ENCODE measurements around the gene C20orf141.
"Not testable (repeated sequence)": the region's sequence is repeated elsewhere in the genome, so short reads cannot be mapped to it uniquely, and the experiment has no call there.

Gene C20orf141, protein sequence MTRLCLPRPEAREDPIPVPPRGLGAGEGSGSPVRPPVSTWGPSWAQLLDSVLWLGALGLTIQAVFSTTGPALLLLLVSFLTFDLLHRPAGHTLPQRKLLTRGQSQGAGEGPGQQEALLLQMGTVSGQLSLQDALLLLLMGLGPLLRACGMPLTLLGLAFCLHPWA

DNA sequence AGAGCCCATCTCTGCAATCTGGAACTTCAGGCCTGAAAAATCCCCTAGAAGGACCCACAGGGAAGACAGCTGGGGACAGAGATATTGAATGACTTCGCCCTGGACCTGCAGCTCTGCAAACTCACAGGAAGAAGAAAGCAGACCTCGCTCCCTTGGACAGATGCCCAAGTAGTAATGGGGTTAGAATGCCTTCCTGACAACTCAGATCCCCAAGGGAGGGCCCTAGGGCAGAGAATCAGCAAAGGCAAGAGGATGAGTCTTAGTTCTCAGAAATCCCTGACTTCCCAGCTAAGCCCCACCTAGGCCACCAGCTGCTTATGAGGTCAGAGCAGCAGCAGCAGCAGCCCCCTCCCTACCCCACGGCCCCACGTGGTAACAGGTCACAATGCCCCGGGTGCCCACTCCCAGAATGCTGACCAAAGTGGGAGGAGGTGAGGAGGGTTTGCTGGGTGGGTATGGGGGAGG, at the start of gene C20orf141:
C20orf141 (plus strand) TSS at position 401 of the 465 bp plus-strand sequence. CDS start 198 bp downstream, outside the sequence.
- in situ Hi-C loops (cut with MboI; ENCODE audit: low sequenced_read_pairs), result no loop called here

DNA sequence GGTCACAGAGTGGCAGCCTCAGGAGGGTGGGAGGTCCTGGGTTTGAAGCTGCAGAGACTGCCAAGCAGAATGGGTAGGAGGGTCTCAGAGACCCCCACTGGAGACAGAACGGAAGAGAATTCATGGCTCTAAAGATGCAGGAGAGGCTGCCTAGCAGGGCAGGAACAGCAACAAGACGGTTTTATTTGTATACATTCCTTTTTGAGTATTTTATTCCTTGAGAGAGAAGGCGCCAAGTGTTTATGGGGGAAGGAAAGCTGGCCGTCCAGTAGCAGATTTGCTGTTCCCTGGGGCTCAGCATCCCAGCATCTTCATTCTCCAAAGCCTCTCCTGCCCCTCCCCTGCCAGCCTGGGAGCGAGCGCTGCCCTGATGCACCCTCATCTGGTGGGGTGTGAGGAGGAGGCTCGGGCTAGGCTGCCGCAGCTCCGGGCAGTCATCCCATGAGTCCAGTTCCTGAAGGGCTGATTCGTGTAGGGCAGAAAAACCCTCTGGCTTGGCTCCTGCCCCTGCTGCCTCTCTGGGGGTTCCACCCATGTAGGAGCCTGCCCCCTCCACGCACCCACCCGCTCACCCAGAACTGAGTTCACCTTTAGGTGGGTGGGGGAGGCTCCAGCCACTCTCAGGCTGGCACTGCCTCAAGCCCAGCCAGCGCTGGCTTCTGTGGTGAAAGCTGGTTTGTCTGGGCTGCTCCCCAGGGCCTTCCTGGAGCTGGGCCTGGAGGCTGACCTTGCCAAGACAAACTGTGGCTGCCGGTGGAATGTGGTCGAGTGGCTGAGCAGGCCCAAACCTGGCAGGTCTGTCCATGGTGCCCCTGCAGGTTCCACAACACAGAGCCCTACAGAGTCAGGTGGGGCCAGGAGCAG, 46.8 kb upstream of the C20orf141 start:
- in situ Hi-C loops (cut with MboI; ENCODE audit: low sequenced_read_pairs), result no loop called here

DNA sequence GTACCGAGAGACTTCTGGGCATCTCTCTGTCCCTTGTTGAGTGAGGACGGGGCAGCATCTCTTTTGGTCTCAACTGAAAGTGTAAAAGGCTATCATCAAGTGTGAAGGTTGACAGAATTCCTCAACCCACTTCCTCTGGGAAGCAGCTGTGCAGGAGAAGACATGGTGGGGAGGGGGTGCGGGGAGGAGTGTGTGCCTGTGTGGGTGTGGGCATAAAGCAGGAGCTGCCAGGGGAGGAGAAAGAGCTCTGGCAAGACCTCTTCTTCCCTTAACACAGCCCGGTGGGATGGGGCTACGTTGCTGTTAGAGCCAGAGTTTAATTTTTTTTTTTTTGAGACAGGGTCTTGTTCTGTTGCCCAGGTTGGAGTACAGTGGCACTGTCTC, 46.2 kb upstream of the C20orf141 start:
- in situ Hi-C loops (cut with MboI; ENCODE audit: low sequenced_read_pairs), result no loop called here

DNA sequence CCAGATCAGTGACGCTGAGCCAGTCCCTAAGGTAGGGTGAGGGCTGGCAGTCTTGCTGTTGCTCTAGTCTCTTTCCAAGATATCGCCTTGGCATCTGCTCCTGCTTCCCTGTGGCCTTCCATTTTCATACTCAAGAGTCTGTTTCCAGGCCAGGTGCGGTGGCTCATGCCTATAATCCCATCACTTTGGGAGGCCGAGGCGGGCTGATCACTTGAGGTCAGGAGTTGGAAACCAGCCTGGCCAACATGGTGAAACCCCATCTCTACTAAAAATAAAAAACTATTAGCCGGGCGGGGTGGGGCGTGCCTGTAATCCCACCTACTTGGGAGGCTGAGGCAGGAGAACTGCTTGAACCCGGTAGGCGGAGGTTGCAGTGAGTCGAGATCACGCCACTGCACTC, 44.7 kb upstream of the C20orf141 start:
- in situ Hi-C loops (cut with MboI; ENCODE audit: low sequenced_read_pairs), result not testable (repeated sequence)

DNA sequence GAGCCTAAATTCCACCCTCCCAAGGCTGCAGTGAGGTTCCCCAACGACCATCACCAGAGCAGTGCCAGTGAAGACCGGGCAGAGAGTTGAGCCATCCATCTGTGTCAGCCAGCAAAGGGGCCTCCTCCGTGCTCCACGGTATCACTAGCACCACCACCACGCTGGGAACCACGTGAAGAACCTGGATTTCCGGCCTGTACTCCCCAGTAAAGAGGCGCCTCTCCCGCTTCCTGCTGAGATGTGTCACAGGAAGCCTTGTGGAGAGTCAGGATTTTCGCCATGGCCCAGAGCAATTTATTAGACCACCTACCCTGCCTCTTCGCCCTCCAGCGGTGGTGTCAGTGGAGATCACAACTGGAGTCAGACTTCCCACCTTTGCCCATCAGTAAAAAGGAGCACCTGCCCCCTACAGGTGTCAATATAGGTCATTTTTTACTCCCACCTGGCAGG, 43.1 kb upstream of the C20orf141 start:
- in situ Hi-C loops (cut with MboI; ENCODE audit: low sequenced_read_pairs), result no loop called here

DNA sequence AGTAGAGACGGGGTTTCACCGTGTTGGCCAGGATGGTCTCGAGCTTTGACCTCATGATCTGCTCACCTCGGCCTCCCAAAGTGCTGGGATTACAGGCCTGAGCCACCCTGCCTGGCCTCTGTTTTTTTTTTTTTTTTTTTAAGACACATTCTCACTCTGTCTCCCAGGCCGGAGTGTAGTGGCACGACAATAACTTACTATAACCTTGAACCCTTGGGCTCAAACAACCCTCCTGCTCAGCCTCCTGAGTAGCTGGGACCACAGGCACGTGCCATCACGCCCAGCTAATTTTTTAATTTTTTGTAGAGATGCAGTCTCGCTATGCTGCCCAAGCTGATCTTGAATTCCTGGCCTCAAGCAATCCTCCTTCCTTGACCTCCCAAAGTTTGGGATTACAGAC, 41.0 kb upstream of the C20orf141 start:
- in situ Hi-C loops (cut with MboI; ENCODE audit: low sequenced_read_pairs), result no loop called here

DNA sequence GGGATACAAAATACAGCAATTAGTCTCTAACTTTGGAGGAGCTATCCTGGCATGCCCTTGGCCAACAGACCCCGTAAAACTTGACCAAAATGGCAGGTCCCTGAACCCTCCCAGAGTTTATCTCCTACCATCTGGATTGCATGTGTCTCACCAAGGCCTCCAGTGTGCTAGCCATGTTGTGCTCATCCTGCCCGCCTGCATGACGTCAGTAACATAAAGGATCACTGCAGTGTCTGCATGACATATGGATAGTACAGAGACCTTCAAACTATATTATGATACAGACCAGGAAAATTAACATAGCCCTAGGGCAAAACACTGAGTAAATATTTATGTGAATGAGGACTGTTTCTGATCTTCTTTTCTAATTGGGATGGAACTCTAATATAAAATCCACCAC, 39.6 kb upstream of the C20orf141 start:
- in situ Hi-C loops (cut with MboI; ENCODE audit: low sequenced_read_pairs), result no loop called here

DNA sequence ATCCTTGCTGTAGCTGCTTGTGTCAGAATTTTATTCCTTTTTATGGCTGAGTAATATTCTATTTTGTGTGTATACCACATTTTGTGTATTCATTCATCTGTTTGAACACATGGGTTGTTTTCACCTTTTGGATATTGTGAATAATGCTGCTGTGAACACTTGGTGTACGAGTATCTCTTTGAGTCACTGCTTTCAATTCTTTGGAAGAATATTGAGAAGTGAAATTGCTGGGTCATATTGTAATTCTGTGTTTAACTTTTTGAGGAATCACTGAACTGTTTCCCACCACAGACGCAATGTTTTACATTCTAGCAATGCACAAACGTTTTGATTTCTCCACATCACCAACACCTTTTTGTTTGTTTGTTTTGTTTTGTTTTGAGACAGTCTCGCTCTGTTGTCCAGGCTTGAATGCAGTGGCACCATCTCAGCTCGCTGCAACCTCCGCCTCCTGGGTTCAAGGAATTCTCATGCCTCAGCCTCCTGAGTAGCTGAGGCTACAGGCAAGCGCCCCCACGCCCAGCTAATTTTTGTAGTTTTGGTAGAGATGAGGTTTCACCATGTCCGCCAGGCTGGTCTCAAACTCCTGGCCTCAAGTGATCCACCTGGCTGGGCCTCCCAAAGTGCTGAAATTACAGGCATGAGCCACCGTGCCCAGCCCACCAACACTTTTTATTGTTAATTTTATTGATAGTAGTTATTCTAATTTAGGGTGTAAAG, 36.0 kb upstream of the C20orf141 start:
- in situ Hi-C loops (cut with MboI; ENCODE audit: low sequenced_read_pairs), result no loop called here

DNA sequence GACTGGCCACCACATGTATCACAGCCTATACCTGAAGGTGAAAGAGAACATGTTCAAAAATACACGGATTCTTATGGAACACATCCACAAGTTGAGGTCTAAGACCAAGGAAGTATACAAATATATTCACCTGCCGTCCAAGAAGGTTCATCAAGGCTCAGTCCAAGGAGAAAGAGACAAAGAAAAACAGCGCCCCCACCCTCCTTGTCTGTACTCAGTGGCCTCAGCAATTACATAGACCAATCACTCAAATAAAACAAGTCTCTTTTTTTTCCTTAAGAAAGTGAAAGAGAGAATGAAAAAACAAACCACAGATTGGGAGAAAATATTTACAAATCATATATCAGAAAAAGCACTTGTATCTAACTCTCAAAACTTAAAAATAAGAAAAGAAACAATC, 33.8 kb upstream of the C20orf141 start:
- in situ Hi-C loops (cut with MboI; ENCODE audit: low sequenced_read_pairs), result no loop called here

DNA sequence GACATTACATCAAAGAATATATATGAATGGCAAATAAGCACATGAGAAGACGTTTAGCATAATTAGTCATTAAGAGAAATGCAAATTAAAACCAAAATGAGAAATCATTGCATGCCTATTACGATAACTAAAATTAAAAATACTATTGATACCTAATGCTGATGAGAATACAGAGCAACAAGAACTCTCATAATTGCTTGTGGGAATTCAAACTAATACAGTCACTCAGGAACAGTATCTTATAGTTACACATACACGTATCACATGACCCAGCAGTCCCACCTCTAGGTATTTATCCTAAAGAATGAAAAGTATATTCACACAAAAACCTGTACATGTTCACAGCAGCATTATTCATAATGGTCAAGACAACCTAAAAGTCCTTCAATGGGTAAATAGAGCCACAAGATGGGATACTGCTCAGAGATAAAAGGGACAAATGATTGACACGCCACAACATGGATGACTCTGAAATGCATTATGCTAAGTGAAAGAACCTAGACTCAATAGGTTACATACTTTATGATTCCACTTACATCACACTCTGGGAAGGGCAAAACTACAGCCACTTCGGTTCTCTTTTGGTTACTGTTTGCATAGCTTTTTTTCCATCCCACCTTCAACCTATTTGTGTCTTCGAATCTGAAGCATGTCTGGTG, 30.8 kb upstream of the C20orf141 start:
- in situ Hi-C loops (cut with MboI; ENCODE audit: low sequenced_read_pairs), result no loop called here

DNA sequence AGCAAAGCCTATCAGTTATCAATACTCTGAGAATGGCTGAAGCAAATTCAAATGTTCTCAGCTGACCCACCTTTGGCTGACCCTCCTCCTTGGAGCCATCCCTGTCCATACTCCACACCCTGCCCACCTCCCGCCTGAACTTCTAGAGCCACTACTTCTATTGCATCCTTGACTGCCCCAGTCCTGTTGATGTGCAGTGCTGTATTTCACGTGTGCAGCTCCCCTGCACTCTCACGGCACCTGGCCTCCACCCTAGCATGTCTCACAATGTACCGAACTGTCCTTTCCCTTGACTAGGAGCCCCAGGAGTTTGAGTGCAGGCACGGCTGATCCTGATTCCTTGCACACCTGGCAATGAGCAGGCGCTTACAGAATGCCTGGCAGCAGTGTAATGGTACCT, 21.3 kb upstream of the C20orf141 start:
- in situ Hi-C loops (cut with MboI; ENCODE audit: low sequenced_read_pairs), result no loop called here

DNA sequence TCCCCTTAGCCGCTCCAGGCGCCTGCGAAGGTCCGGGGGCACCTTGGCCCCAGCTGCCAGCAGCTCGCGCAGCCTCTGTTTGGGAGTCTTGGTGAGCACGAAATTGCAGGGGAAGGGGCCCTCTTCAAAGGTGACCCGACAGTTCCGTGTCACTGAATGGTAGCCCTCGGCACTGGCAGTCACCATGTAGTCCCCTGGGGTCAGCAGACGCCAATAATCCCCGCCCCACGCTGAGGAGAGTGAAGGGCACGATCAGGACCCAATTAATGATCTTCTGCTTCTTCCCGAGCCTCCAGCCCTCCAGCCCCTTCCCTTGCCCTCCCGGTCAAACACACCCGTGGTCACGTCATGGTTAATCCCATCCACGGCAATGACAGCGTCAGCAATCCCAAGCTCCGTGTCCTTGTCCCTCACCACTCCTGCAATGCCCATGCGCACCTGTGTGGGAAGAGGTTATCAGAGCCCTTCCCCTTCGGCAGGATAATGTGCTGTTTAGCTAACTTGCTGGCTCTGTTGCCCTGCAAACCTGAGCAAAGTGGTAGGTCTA, 20.5 kb upstream of the C20orf141 start:
- in situ Hi-C loops (cut with MboI; ENCODE audit: low sequenced_read_pairs), result no loop called here

DNA sequence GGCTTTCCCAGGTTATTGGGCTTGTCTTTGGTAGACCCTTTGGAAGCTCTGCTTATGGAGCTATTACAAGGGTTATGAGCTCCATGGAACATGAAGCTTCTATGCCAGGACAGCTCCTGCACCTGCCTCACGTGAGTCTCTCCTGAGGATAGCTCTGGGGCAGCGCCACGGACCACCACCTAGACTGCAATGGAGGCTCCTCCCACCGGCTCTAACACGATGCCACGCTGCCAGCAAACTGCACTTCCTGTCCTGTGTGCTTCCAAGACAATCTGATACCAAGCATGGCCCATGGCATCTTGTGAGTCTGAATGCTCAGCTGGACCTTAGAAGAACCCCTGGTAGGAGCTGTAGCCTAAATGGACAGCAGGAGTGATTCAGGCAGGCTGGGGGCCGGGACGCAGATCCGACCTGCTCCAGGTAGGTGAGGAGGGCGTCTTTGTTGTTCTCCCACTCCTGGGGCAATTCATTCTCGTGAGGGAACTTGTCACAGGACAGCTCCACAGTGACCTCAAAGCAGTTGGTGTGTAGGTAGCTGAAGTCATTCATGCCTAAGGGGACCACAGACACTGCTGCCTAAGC, 19.8 kb upstream of the C20orf141 start:
- in situ Hi-C loops (cut with MboI; ENCODE audit: low sequenced_read_pairs), result no loop called here

DNA sequence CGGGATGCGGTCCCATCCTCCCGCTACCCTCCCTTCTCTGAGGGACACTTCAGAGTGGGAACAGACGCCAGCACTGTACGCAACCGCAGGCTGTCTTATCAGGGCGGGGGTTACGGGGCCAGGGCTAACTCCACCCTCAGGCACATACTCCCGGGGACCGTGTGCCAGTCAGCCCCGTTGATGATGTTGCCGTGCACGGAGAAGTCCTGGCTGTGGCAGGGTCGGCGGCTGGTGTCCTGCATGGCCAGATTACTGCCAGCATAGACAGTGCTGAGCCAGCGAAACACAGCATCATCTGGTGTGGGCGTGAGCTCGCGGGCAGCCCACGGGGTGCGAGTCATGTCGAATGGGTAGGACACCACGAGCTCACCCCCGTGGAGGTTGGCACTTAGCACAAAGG, 19.3 kb upstream of the C20orf141 start:
- in situ Hi-C loops (cut with MboI; ENCODE audit: low sequenced_read_pairs), result no loop called here

DNA sequence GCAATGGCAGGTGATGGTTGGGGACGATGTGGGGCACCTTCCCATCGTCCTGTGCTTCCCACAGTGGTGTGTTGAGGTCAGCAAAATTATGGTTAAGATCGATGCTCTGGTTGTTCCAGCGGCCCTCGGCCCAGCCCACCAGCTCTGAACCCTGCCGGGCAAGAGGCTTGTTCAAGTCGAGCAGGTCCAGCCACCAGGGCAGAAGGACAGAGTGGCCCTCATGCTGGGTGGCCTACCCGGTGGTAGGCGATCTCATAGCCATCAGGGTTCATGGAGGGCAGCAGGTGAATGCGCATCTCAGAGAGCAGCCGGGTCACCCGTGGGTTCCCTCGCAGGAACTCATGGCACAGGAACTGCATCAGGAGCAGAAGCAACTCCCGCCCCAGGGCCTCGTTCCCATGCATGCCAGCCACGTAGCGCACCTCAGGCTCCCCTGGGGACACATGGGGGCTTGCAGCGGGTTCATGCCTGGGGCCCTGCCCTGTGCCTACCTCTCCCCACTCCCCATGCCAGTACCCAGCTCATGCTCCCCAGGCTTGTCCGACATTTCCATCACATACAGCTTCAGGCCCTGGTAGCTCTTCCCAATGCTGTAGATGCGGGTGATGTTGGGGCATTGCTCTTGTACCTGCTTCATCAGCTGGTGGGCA, 18.7 kb upstream of the C20orf141 start:
- in situ Hi-C loops (cut with MboI; ENCODE audit: low sequenced_read_pairs), result no loop called here

DNA sequence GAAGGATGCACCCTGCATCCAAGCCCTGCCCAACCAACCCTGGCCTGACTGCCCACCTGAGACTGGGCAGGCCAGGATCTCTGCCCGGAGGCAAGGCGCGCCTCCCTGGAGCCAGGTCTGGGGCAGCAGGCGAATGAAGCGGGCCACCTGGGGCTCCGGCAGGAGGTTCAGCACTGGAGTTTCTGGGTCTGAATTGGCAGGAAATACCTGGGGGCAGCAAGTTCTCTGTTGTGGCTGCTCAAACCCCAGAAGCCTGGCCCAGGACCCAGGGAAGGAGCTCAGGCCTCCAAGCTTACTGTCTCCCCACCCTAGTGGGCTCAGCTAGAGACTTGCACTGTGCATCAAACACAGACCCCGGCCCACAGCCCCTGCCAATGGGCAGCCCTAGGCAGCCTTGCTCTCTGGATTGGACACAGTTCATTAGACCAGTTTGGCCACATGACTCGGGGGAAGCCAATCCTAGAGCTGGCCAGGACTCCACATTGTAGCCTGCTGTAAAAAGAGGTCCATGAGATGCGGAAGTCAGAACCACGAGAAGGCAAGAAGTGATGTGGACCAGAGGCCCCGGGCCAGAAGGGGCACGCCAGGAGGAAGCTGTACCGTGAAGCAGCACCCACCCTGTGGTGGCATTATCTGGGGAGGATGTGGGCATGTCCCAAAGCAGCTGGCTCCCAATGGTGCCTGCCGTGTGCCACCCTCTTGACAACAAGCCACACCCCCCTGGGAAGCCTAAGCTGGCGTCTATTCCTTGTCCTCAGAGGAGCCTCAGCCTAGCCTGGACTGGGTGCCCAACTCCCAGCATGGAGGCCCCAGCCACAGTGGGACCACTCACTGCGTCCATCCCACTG, 17.4 kb upstream of the C20orf141 start:
- in situ Hi-C loops (cut with MboI; ENCODE audit: low sequenced_read_pairs), result no loop called here

DNA sequence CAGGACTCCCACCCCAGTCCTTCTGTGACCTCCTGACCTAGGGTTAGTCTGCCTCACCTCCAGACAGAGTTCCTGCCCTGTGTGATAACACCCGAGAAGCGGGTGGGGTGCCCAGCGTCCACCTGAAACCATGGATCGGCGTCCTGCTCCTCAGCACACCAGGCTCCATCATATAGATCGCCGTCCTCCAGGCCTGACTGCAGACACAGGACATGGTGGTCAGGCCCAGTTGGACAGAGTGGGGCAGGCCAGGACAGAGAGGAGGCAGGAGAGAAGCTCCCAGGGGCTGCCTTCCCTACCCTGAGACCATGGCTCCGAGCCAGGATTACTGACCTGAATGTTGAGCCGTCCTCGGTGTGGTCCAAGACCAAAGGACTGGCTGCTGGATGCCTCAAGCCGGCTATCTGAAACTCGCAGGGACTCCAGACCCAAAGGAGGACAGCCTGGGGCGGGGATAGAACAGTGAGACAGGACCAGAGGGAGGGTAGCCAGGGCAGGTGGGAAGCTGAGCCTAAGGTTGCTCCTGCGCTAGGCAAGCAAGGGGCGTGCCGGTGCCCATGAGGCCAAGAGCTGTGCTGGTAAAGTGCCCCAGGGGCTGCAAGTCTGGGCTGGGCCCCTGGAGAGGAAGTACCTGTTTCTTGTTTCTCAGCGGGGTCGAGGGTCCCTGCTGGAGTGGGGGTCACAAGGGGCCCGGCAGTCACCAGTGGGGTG, 16.5 kb upstream of the C20orf141 start:
- in situ Hi-C loops (cut with MboI; ENCODE audit: low sequenced_read_pairs), result no loop called here

DNA sequence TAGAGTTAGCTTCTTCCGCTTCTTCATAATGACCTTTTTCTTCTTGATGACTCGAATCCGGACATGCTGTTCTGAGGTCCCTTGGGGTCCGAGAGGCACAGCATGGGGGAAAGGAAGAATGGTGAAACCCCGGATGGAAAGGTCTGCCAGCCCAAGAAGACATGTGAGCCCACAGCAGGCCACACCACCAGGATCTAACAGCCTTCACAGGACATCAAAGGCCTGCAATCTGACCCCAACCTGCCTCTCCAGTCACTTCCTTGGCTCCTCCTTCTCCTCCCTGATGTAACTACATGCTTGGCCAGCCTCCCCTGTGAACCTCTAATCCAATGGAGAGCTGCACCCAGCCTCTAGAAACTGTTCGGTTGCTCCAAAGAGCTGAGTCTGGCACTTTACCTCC, 16.0 kb upstream of the C20orf141 start:
- in situ Hi-C loops (cut with MboI; ENCODE audit: low sequenced_read_pairs), result no loop called here

DNA sequence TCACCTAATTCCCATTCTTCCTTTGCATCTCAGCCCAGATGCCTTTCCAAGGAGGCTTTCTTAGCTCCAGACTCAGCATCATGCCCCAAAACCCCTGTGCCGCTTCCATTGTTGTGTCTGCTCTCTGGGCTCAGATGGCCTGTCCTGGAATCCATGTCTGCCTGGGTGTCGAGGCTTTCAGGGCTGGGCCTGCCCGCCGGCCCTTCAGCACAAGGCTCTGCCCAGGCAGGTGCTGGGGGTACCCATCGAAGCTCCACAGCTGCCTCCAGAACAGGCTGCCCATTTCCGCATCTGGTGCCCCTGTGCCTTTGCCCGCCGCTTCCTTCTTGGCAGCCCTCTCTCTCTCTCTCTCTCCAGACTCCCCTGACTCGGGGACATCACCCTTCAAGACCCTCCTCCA, 15.5 kb upstream of the C20orf141 start:
- in situ Hi-C loops (cut with MboI; ENCODE audit: low sequenced_read_pairs), result no loop called here

All from hTERT RPE-1 (cell line).